Kidney glomerular epithelial cell (primary cell): ENCODE measurements around the gene TSKU.
"Not testable (repeated sequence)": the region's sequence is repeated elsewhere in the genome, so short reads cannot be mapped to it uniquely, and the experiment has no call there.

Experiments
- DNase-seq: peaks from one replicate; lab custom pipeline; 2025; lab: John Stamatoyannopoulos, UW

Gene TSKU

DNA sequence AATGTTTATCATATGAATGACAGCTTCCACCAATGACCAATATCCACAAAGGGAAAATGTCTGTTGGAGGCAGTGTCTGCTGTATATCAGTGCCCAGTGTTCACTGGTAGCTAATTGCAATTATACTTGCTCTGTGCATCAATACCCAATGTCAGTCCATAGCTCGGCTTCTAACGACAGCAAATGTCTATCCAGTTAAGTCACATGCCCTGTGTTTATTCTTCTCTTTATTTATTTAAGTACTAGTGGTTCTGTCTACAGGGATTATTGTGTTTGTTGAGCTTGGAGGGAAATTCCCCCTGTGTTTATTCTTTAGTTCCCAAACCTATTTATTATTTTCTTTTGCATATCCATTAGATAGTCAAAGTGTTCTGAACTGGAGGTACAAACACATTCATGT lies 18.6 kb downstream of the TSKU start:
- no peak for DNase-seq

DNA sequence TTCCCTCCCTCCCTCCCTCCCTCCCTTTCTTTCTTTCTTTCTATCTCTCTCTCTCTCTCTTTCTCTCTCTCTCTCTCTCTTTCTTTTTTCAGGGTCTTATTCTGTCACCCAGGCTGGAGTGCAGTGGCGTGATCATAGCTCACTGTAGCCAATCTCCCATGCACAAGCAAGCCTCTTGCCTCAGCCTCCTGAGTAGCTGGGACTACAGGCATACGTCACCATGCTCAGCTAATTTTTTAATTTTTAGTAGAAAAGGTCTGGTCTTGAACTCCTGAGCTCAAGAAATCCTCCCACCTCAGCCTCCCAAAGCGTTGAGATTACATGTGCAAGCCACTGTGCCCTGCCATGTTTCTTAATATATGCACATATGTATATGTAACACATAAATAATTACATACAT lies 19.0 kb downstream of the TSKU start:
- no peak for DNase-seq

DNA sequence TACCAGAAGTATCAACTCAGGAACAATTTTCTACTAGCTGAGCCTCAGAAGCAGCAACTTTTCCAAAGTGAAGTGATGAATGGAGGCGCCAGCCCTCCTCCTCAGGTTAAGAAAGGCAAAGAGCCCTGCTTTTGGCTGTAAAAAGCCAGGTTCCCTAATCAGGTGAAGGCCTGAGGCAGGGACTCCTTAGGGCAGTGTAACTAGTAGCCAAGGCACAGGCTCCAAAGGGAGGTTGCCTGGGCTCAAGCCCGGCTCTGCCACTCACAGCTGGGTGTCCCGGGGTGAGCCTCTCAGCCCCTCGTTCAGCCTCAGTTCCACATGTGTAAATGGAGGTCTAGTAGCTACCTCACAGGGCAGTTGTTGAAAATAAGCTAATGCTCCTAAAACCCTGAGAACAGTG lies 19.5 kb downstream of the TSKU start:
- no peak for DNase-seq

DNA sequence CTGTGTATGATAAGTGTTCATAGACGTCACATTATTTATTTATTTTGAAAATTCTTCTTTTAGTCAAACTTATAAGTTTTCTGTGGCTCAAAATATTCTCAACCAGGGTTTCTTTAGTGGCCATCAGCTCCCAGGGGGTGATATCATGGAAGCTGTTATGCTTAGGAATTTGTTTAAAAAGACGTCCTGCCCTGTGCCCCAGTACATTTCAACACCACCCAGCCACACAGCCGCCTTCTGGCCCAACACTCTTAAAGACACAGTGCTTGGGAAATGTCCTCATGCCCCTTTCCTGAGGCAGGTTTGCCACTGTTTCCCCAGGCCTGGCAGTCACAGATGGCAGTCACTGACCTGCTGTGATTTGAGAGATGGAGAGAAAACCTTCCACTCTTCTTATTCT lies 19.9 kb downstream of the TSKU start:
- no peak for DNase-seq

DNA sequence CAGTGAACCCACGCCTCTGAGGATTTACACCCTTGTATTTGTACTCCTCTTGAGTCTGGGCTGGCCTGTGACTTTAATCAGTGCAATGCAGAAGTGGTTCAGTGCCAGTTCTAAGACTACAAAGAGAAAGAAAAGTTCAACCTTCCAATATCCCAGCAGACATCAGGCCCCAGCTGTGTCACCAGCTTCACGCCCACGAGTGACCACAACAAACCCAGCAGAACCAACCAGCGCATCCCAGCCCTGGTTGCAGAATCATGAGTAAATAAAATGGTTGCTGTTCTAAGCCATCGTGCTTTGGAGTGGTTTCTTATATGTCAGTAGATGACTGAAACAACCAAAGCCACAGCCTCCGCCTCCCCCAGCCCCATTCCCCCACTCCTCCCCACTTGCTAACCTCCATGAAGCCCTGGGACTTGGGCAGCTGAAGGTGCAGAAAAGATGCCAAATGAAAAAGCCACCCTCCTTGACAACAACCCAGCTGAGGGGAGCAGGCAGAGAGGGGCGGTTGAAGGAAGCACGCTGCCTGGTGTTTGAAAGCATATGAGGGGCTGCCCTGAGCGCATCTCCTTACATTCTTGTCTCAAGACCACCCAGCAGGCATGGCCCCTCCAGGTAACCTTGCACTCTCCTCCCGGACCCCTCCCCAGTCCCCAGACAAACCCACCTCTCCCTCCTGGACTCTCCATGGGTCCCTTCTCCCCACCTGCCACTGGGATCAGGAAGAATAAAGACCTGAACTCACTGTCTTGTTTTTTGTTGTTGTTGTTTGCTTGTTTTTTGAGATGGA lies 20.9 kb downstream of the TSKU start:
- no peak for DNase-seq

DNA sequence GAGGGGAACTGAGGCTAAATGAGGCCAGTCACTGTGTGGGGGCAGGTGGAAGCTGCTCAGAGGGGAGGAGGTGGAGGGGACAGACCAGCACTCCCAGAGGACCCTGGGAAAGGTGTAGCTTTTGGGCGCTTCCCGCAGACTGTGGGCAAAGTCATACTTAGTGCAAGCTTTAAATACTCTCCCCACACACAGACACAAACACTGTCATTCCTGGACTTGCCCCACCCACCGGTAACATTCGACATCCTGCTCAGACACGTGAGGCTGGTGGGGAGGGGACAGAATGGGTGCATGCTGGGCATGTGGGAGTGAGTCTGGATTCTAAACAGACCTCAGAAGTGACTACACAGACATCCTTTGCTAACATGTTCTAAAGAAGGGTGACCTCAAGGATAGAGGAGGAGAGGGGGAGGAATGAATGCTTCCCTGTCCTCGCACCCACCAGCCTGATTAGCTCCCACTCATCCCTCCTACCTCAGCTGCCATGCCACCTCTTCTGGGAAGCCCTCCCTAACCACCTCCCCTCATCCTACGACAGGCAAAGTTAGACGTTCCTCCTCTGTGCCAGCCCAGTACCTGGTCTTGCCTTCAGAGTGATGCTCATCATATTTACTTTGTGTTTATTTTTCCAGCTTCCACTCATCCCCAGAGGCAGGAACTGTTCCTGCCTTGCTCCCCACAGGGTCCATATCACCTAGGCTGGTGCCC lies 22.2 kb downstream of the TSKU start:
- DNase-seq: no peak

DNA sequence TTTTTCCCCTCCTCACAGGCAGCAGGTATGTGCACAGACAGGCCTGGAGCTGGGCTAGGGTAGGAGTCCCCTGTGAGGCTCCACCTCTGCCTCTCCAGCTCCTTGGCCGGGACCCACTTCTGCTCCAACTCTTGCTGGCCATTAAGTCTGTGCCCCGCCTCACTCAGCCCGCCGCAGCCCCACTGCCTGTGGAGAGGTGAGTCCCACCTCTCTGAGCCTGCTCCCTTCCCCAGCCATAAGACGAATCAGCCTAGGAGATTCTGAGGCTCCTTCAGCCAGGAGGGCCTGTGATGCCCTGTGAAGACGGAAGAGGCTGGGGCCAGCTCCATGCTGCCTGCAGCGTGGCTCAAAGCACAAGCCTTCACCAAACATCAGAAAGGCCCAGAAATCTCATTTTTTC lies 23.0 kb downstream of the TSKU start:
- no peak for DNase-seq

DNA sequence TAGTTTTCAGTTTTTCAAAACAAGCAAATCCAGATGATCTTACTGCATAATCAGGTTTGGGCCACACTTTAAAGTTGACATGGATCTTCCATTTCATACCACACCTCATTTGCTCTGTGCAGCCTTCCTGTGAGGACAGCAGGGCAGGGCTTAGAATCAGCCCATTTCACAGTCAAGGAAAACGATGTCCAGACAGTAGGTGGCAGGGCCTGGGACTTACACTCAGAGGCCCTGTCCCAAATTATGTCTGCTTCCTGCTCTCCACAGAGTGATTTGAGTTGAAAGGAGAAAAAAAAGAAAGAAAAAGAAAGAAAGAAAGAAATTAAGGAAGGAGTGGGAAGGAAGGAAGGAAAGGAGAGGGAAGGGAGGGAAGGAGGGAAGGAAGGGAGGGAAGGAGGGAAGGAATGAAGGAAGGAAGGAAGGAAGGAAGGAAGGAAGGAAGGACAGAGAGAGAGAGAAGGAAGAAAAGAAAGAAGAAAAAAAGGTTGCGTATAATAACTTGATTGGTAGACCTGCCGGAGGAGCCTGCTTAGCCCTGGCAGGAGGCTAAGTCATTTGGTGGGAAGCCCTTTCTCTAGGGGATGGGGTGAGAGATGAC lies 23.6 kb downstream of the TSKU start:
- no peak for DNase-seq

DNA sequence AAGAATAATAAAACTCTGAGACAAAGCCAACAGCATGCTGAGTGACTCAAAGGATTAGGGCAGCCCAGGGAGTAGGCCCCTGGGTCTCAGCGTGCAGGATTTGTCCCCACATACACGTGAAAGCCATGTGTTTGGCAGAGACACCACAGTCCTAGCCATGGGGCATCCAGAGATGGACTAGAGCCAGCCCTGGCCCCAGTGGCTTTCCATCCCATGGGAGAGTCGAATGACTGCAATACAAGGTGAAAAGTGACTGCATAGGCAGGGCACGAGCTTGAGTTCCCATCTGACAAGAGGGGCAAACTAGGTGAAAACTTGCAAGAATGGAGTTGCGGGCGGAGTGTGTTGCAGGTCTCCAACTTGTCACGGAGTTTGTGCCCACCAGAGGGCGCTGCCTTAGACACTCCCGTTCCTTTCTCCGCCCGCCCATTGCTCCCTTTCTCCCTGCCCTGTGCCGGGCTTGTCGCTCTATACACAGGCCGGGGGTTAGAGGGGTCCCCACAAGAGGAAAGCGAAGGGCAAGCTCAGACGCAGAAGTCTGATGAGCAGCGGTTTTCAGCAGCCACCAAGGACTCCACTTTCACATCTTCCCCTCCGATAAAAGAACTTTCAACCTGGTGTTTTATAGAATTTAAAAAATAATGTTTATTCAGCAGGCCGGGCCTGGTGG lies 24.2 kb downstream of the TSKU start:
- peak; percentile 32 for DNase-seq

DNA sequence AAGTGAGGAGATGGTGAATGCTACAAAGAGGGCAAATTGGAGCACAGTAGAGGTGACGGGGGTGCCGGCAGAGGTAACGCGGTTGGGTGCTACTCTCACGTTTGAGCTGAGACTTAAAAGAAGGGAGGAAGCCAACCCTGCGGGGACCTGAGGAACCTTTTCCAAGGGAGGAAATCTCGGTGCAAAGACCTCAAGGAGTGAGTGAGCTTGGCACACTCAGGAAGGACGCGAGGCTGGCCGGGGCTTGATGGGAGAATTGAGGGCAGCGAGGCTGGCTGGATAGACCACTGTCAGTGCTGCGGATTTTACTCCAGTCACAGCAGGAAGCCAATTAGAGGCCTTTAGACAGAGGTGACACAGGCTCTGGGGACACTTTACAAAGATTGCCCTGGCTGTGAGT lies 25.0 kb downstream of the TSKU start:
- DNase-seq: no peak

DNA sequence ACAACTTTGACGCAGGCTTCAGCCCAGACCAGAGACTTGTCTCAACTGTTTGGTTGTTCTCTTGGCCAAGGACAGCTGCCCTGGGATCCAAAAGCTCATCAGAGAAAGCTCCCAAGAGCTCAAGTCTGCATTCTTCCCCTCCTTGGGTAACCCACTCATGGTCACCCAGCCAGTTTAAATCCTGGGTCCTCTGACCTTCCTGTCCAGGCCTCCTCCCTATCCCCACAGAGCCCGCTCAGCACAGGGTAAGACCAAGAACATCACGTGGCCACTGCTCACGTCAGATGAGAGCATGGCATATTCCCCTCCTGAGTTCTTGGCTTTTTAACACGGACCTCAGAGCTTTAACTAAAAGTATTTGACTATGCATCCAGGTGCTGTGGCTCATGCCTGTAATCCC lies 25.8 kb downstream of the TSKU start:
- DNase-seq: no peak

DNA sequence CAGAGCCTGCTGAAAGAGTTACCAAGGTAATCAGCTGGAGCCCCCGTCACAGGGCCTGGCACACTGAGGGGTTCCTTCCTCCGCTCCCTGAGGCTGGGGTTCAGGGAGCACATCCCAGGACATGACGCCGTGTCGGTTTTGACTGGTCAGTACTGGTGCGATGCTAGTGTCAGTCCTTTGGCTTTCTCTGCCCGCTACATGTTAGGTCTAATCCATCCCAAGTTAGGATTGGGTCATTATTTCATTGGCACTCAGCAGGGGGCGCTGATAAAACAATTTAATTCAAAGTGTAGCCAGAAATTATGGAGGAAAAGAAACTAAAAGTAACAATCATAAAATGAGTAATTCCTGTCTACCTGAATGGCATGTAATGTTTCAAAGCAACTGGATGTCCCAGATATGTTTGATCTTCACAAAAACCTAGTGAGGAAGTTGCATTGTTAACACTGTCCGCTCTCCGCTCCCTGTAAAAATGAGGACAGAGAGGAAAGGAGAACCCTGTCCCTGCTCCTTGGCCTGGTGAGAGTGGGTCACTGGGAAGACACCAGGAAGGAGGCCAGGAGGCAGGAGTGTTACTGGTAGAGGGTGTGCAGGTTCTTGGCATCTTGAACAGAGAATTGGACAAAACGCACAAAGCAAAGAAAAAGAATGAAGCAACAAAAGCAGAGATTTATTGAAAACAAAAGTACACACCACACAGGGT lies 27.1 kb downstream of the TSKU start:
- DNase-seq: no peak

DNA sequence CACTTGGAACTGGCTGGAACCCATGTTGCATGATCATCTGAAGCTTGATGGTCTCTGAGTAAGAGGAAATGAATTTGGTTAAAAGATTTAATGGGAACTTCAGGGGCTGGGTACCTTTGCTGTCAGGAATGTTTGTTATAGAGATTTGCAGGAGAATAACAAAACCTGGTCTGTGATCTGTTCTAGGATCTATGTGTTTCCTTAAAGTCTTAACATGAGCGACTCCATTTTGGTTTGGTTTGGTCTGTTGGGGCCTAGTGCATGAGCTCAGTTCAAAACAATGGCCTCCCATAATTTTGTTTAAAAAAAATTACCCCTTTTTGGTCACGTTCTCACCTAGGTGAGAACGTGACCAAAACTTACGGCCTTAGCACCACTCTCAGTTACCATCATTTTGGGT lies 28.1 kb downstream of the TSKU start:
- DNase-seq: no peak

DNA sequence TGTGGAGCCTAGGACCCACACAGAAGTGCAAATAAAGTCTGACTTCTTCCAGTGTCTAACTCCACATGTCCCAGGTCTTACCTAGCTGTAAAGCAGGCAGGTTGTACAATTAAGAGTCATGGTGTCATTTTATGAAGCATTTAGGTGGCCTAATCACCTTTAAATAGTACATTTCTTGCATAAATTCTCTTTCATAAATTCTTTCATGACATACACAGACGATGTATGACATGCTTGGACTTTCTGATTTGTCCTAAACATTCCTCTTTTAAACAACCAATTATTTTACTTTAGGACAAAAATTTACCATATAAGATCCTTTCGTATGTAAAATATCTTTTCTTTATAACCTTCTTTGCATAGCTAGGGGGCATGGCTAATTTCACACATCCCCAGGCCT lies 31.3 kb downstream of the TSKU start:
- no peak for DNase-seq

DNA sequence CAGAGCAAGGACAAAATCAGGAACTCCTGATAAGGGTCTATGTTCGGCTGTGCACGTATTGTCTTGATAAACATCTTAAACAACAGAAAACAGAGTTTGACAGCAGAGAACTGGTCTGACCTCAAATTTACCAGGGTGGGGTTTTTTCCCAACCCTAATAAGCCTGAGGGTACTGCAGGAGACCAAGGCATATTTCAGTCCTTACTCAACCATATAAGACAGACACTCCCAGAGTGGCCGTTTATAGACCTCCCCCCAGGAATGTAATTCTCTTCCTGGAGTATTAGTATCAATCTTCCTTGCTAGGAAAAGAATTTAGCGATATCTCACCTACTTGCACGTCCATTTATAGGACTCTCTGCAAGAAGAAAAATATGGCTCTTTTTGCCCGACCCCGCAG lies 32.5 kb downstream of the TSKU start:
- not testable (repeated sequence) for DNase-seq

DNA sequence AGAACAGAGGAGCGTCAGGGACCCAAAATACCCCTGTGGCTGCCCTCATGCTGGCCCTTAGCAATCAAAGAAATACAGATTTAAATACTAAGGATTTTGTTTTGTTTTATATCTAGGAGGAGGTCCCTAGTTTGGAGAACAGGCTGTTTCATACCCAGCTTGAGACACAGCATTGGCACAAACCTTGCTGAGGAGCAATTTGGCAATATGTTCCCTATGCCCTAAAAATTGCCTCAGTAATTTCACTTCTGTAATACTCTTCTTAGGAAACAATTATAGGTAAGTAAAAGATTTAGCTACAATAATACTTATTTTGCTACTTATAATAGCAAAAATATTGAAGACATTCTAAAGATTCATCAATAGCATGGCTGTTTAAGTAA lies 37.0 kb downstream of the TSKU start:
- no peak for DNase-seq

DNA sequence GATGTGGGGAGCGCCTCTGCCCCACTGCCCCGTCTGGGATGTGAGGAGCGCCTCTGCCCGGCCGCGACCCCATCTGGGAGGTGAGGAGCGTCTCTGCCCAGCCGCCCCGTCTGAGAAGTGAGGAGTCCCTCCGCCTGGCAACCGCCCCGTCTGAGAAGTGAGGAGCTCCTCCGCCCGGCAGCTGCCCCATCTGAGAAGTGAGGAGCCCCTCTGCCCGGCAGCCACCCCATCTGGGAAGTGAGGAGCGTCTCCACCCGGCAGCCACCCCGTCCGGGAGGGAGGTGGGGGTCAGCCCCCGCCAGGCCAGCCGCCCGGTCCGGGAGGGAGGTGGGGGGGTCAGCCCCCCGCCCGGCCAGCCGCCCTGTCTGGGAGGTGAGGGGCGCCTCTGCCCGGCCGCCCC lies 38.2 kb downstream of the TSKU start:
- DNase-seq: not testable (repeated sequence)

DNA sequence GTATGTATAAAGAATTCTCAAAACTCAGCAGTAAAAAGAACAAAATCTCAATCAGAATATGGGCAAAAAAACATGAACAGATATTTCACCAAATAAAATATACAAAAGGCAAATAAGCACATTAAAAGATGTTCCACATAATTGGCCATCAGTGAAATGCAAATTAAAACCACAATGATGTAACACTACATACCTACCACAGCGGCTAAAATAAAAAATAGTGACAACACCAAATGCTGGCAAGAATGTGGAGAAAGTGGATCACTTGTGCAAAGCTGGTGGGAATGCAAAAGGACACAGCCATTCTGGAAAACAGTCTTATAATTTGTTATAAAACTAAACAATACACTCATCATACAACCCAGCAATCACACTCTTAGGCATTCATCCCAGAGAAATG lies 39.2 kb downstream of the TSKU start:
- DNase-seq: no peak

DNA sequence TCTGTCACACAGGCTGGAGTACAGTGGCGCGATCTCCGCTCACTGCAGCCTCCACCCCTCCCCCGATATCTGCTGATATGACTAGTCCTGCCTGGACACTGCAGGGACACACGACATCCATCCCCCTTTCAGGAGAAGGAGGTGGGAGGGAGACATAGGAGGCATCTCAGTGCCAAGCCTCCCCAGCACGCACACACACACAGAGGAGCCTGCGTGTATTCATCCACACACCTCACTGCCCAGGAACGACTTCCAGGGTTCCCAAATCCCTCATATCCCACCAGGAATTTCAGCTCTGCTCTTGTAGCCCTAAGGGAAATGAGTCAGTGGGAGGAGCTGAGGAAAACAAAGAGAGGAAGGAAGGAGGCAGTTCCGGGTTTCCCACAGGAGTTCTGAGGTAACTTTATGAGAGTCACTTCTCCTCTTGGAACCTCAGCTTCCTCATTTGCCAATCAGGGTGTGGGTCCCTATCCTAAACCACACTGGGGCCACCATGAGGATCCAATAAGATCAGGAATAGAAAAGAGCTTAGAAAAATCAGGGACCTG lies 40.4 kb downstream of the TSKU start:
- peak; percentile 24 for DNase-seq

DNA sequence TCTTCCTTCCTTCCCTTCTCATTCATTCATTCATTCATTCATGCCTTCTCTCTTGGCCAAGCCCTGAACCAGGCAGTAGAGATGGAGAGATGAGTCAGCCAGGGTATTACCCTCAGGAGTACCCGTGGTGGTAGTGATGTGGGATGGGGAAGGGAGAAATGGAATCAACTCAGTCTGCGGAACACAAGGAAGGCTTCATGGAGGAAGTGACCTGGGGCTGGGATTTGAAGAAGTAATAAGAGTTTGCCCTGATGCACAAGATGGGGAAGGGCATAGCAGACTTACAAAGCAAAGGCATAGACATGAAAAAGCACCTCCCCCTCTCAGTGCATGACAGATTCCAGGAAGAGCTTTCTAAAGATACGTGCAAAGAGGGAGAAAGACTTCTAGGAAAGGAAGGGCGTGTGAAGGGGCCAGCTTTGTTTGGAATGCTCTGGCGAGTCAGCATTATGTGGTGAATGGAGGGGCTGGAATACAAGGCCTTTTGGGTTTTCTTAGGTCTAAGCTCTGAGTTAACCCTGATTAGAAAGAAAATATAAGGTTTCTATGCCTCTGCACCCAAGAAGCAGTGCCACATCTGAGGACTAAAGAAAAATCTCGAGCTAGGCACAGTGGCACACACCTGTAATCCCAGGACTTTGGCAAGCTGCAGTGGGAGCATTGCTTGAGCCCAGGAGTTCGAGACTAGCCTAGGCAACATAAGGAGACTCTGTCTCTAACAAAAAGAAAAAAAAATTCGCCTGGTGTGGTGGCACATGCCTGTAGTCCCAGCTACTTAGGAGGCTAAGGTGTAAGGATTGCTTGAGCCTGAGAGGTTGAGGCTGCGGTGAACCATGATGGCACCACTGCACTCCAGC lies 41.2 kb downstream of the TSKU start:
- no peak for DNase-seq
